ENCODE measurements around the gene HECTD4. TPM values are rescaled to one million over a fixed set of nuclear protein-coding genes. Genes with fewer than 3 reads are reported as not detected.

The HECTD4 gene
- total RNA-seq, 1 experiment from 2014 or later: 30.0 TPM

DNA sequence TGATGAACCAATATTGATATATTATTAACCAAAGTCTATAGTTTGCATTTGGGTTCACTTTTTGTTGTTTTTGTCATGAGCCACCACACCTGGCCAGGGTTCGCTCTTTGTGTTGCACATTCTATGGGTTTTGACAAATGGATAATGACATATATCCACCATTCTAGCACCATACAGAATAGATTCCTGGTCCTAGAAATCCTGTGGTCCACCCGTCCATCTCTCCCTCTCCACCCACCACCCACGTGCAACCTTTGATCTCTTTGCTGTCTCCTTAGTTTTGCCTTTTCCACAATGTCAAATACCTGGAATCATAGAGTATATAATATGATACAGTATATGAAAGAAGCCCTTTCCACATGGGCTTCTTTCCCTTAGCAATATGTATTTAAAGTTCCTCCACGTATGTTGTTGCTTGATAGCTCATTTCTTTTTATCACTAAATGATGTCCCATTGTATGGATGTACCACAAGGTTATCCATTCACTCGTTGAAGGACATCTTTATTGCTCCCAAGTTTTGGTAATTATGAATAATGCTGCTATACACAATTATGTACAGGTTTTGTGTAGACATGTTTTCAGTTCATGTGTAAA, 19.8 kb upstream of the HECTD4 start:
- Histone ChIP-seq H3K27me3 (ENCODE audit: insufficient read depth, low read length) (no peaks in the 10 kb centered on the region), H3K23ac (ENCODE audit: insufficient read length, low read depth, low read length) (no peak overlapping the region), H4K20me1 (ENCODE audit: control insufficient read depth, insufficient read depth, insufficient read length) (no peaks in the 10 kb centered on the region), H4K91ac (ENCODE audit: insufficient read length, low read depth, low read length) (no peak overlapping the region), H4K5ac (ENCODE audit: insufficient read length, low read depth, low read length) (no peak overlapping the region), H3K4ac (ENCODE audit: low read depth, low read length) (no peak overlapping the region), H2BK5ac (ENCODE audit: insufficient read length, low read length) (no peak overlapping the region), H2AFZ (ENCODE audit: low read length) (no peak overlapping the region), H3T11ph (ENCODE audit: low read length) (no peak overlapping the region), H3K27ac (ENCODE audit: insufficient read length, low read depth, low read length) (no peak overlapping the region), H2BK120ac (ENCODE audit: low read depth, low read length, poor library complexity, severe bottlenecking) (no peak overlapping the region), H3K18ac (ENCODE audit: insufficient read length, low read depth, low read length) (no peak overlapping the region), H2BK20ac (ENCODE audit: low read depth, low read length, poor library complexity, severe bottlenecking) (no peak overlapping the region), H3K9me3 (ENCODE audit: control insufficient read depth, low read depth, low read length) (no peaks in the 10 kb centered on the region), H3K79me2 (ENCODE audit: insufficient read depth, low read length) (no peaks in the 10 kb centered on the region), H2BK15ac (ENCODE audit: low read depth, low read length) (no peak overlapping the region), H3K56ac (ENCODE audit: insufficient read length, low read depth, low read length) (no peak overlapping the region), H3K4me2 (ENCODE audit: insufficient read depth, insufficient read length, low read length) (no peak overlapping the region), H3K9ac (ENCODE audit: extremely low read depth, insufficient read length, low read length) (no peak overlapping the region), H2AK5ac (ENCODE audit: insufficient read length, low read length) (no peak overlapping the region), H3K79me1 (ENCODE audit: insufficient read depth, low read depth, low read length, poor library complexity, severe bottlenecking) (peaks cover 1% of the 10 kb centered on the region), H3K14ac (ENCODE audit: insufficient read depth, low read length) (no peak overlapping the region), H3K23me2 (ENCODE audit: insufficient read length, low read depth, low read length, poor library complexity, severe bottlenecking) (no peaks in the 10 kb centered on the region), H4K8ac (replicated peaks; ENCODE audit: insufficient read length, low read depth, low read length) (no peak overlapping the region), H3K4me1 (ENCODE audit: insufficient read depth, low read length) (no peaks in the 10 kb centered on the region), H2BK12ac (ENCODE audit: insufficient read length, low read depth, low read length) (no peak overlapping the region)
- TF ChIP-seq, protein P1, sequence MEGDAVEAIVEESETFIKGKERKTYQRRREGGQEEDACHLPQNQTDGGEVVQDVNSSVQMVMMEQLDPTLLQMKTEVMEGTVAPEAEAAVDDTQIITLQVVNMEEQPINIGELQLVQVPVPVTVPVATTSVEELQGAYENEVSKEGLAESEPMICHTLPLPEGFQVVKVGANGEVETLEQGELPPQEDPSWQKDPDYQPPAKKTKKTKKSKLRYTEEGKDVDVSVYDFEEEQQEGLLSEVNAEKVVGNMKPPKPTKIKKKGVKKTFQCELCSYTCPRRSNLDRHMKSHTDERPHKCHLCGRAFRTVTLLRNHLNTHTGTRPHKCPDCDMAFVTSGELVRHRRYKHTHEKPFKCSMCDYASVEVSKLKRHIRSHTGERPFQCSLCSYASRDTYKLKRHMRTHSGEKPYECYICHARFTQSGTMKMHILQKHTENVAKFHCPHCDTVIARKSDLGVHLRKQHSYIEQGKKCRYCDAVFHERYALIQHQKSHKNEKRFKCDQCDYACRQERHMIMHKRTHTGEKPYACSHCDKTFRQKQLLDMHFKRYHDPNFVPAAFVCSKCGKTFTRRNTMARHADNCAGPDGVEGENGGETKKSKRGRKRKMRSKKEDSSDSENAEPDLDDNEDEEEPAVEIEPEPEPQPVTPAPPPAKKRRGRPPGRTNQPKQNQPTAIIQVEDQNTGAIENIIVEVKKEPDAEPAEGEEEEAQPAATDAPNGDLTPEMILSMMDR (conservative IDR thresholded peaks at IDR 0.05): no peak
- Mint-ChIP-seq H3K4me1 (no peaks in the 10 kb centered on the region; a peak in 1 of 4 replicates), H3K27ac (no peak overlapping the region), H3K4me3 (no peak overlapping the region), H3K9me3 (no peaks in the 10 kb centered on the region), H3K27me3 (ENCODE audit: low read depth) (no peaks in the 10 kb centered on the region; the same call in 1 of the 2 replicates), H3K36me3 (ENCODE audit: insufficient read depth in 1 of 3, low read depth in 3 of 3) (peaks cover 23 to 36% (median 28%) of the 10 kb centered on the region in 3 experiments; a peak in 6 of 7 replicates)
- no peak for DNase-seq
- WGBS (ENCODE audit: extremely low coverage, insufficient read length, low lambda C conversion rate): no CpG with 5 or more reads among the region's 5 CpGs

Data from H9 (cell line).